NCI-H2171 (cell line): Measurements from ENCODE around the gene CBLN4.

Experiments
- DNase-seq: peaks from one replicate; lab custom pipeline; 2025; lab: John Stamatoyannopoulos, UW

Gene CBLN4

GRCh38 chr20:56005389-56005715, at the start of gene CBLN4:
Gene CBLN4, minus strand, starts transcription at chr20:56005519. Its CDS starts 1,348 bp downstream, at chr20:56004171.
- no peak for DNase-seq

- DNase-seq, result no peak
Measured at GRCh38 chr20:56043227-56043626, 37.9 kb upstream of the CBLN4 start.

- DNase-seq, result no peak
Measured at GRCh38 chr20:56032251-56032650, 26.9 kb upstream of the CBLN4 start.

DNA sequence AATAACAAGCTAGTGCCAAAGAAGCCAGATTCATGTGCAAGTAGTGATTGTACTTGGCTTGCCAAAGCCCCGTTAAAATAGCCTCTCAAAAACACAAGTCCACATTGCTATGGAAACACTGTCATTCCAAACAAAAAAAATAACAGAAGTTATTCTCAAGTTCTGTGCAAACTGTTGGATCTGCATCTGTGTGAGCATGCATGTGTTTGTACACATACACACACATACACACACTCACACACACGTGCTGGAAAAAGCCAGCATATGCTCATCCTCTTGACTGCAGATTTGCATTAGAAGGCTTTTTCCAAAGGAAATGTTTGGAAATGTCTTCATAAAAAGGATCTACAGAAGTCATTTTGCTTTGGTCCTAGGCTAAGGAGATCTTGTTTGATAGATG, 13.4 kb upstream of the CBLN4 start:
- DNase-seq, result no peak

DNA sequence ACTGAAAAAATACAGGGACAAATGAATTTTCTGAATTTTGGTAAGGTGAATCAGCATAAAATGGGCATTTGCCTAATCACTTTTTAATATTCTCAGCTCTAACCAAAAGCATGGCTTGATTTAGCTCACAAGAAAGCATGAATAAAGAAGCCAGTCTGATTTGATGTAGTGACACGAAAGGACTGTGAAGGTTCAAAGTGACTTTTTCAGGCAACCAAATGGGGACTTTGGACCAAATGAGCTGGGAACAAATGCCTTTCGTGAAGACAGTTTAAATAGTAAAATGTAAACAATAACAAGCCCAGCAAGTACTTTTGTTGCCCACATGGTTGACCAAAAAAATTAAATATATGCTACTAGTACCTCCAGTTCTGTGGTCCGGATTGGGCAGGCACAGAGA, 12.9 kb upstream of the CBLN4 start:
- DNase-seq, result no peak

DNA sequence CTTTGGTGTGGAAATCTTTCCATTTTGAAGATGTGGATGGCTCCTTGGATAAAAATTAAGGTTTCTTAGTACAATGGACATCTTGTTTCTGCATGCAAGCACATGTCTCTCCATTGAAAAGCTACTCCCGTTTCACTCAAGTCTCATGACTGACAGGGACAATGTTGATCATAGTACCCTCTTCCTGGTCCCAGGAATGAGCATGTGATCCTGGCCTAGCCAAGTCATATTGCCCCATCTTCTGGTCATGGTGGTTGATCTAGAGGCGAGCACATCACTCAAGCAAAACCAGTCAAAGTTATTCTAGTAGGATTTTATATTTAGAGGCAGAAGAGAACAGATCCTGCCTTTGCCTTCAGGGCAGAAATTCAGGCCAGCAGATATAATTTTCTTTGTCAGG, 12.2 kb upstream of the CBLN4 start:
- no peak for DNase-seq

DNA sequence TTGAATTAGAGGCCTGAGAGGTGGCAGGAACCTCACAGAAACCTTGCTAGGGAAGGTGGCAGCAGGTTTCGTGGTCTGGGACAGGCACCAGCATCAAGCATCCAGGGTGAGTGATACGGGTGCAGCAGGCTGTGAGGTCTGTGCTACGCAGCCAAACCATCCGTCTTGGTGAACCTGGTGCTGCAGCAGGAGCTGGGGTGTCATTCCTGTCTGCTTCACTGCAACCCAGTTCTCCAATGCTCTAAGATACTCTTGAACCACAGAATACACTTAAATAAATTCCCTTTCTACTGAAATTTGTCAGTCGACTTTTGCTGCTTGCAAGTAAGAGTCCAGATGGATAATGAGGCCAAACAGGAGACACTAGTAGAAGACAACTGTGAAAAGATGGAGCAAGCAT, 9.7 kb upstream of the CBLN4 start:
- no peak for DNase-seq

- DNase-seq, result no peak
Measured at GRCh38 chr20:56014151-56014550, 8.8 kb upstream of the CBLN4 start.

DNA sequence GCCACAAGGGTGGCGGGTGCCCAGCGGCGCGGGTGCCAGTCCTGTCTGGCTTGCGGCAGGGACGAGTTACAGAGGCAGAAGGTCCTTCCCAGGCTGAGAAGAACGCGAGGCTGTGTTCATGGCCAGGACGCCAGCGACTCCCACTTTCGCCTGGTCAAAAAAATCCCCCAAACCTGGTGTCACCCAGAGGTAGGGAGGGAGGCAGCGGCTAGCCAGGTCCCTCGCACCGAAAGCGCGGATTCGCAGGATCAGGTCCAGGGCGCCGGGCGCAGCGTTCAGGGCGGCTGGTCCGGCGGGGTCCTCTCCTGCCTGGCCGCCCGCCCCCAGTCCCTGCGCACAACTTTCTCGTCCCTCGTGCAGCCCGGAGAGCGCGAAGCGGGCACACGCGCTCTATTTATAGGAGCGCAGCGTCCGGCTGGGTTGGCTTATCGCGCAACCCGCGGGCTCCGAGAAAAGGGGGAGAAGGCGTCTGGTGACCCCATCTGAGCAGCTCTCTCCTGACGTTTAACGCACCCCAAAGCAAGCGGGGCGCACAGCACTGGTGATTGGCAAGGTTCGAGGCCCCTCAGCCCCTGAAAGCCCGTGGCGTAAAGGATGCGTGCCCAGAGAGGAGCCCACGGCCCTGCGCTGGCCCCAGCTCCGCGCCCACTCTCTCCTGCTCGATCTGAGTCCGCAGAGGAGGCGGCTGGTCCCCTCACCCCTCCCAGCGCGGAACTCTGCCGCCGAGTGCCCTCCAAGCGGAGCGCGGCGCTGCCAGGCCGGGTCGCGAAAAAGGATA, 519 bp downstream of the CBLN4 start:
- DNase-seq, result no peak

DNA sequence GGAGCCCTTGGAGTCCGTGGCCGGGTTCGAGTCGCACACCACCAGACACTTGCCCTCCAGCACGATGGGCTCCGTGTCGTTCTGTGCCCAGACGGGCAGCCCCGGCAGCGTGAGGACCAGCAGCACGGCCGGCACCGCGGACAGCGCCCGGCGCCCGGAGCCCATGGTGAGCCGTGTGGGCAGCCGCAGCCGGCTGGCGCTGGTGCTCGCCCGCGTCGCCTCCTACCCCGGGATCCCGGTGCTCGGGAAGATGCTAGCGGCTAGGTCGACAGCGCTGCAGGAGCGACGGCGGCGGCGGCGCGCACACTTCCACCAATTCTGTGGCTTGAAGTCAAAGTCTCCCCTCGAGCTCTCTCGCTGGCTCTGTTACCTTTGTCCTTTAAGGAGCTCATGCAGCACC, 1.3 kb downstream of the CBLN4 start:
- no peak for DNase-seq

GRCh38 chr20:56002908-56003800, 2.2 kb downstream of the CBLN4 start:
- DNase-seq, result no peak

DNA sequence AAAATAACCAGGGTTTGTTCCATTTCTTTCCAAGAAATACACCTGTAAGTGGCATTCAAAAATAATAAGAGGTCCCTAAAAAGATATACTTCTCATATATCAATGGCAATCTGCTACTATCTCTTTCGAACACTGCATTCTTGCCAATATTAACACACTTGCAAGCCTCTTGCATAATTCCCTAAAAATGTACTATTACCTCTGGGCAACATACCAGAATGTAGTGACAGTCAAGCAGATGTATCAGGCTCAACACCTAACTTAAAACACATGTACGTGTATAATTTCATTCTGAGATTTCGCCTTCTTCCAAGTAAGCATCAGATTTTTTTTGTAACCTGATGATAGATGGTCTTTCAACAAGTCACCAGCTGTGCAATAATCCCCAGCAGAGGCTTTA, 3.4 kb downstream of the CBLN4 start:
- DNase-seq, result no peak

GRCh38 chr20:56001106-56001785, 4.1 kb downstream of the CBLN4 start:
- no peak for DNase-seq

DNA sequence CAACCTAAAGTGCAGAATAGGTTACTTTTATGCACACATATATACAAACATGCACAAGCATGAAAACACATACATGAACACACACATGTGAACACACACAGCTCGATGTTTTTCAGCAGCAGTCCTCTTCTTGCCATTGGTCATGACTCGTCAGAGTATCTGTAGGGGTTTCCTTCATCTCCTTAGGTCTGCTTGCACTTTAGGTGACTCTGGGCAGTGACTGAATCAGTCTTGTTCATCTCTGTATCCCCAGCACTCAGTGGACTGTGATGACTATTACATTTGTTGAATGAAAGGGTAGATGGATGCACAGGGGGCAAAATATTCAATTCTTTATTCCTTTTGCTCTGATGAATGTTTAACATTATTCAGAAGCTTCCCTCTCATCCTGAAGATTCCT, 26.8 kb downstream of the CBLN4 start:
- no peak for DNase-seq

DNA sequence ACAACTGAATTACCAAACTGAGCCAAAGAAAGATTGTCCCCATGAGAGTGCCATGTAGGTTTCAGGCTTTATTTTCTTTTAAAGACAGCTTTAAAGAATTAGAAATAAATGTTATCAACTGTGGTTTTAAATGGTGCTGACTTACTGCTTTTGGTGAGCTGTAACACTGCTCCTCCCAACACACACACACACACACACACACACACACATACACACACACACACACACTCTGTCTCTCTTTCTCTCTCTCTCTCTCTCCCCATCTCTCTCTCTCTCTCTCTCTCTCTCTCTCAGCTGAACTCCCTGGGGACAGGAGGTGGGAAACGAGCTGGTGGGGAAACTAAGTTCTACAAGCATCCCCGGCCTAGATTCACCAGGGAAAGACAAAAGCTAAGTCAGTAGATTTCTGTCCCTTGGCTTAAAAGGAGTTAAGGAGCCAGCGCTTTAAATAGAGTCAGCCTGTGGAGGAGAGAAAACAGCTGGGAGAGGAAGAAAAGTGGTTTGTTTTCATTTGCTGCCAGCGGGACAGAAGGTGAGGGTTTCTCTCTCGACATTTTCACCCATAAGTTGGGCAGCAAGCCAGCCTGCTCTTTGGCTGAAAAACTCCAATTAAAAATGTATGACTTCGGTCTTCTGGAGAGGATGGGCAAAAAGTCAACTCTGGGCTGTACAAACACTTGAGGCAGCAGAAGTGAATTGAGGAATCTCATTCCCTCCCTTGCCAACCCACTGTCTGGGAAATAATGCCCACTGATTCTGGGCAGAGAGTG, 27.4 kb downstream of the CBLN4 start:
- DNase-seq, result no peak

GRCh38 chr20:55974491-55975202, 30.7 kb downstream of the CBLN4 start:
- DNase-seq, result no peak

DNA sequence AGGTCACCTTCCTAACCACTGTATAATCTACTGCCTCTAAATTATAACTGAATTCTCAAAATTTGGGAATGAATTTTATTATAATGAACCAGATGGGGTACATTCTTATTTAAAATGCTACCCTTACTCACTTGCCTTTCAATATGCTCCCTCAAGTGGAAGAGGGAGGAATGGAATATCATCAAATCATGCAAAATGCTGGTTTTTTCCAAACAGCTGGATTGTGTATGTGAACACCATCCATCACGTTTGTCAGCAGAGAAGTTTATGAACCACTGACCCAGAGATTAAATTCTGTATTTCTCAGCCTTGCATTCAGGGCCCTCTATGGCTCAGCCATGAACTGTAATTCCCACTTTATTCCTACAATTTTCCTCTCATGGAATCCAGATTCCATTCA, 40.5 kb downstream of the CBLN4 start:
- DNase-seq, result no peak

DNA sequence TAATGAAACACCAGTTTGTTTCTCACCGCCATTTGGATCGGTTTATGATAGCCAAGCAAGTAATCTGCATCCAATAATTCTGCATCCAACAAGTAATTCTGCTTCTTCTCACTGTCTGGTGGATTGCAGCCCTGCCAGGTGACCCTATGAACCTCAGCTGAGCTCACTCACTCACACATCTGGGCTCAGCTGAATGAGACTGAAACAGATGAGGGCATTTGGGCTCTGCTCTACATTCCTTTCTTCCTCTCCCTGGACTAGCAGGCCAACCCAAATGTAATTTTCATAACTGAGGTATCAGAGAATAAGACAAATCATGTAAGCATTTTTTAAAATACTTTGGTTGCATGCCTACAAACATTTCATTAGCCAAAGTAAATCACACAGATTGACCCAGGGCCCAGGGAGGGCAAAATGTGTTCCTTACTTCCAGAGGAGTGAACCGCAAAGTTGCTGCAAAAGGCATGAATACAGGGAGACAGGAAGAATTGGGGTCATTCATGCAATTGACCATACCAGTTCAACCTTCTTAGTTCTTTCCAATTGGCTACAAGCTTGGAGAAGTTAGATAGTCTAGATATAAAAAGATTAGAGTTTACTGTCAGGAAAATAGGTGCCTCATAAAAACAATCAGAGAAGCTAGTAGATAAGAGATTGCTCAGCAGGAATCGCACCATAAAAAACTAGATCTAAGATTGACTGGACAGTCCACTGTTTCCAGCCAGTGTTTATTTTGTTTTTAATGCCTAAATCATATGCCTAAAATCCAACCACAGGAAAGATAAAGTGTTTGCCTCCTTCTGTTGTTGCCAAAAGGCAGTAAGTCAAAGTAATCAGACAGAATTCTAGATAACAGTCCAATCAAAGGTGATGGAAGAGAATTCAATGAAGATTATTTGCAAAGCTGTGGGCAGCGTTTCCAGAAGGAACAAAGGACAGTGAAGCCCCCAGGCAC, 43.7 kb downstream of the CBLN4 start:
- no peak for DNase-seq

DNA sequence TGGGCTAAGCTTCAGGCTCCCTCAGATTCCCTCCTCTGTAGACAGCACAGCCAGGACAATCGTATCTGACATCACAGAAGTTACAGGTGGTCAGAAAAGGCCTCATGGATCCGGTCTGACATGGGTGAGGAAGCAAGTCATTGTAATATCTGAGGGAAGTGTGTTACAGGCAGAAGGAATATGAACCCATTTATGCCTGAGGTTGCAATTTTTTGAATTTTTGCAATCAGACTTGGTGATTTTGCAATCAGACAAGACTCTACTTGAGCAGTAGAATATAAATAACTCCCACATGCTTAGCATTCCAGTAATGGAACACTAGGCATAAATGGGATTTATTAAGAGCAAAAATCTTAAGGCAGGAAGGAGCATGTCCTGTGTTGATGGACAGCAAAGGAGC, 52.1 kb downstream of the CBLN4 start:
- no peak for DNase-seq

DNA sequence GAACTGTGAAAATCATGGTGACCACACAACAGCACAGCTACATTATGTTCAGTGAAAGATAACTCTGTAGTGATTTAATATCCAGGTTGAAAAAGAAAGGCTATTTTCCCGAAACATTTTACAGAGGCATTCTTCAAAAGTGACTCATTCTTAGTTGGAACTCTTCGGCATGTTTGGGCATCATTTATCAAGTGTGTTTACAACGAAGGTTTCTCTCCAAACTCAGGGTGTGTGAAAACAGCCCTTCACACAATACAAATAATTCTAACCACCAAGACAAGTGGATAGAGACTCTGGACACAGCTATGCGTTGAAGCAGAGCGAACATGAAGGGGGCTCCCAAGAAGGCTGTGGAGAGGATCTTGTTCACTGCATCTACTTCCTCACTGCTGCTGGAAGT, 57.6 kb downstream of the CBLN4 start:
- no peak for DNase-seq
